Activated T-cell treated with anti-CD3 and anti-CD28 coated beads, Interleukin-2, amount 50 U/mL, for 72 hours (primary cell): Measurements from ENCODE around the gene SND1. TPM values are rescaled to one million over a fixed set of nuclear protein-coding genes. Genes with fewer than 3 reads are reported as not detected.
"Not testable (repeated sequence)": the region's sequence is repeated elsewhere in the genome, so short reads cannot be mapped to it uniquely, and the experiment has no call there.

Experiments used
- ATAC-seq, 2 donors: fragments of 150-1000 bp; cut with Tn5 transposase; replicated peaks in 1 of 2; 2 replicates each; pipeline ENCODE4 v1.10.0; 2021; ENCODE audit warnings: moderate library complexity in 2 of 2, mild to moderate bottlenecking in 1 of 2
- DNase-seq, 2 donors: peaks; one replicate each; pipeline ENCODE4 v3.0.0; 2021 to 2022; ENCODE audit warnings: mixed read lengths in 1 of 2
- H3K27ac Mint-ChIP-seq: one replicate; pipeline ENCODE4 v1.8.0; 2022; ENCODE audit warnings: mild to moderate bottlenecking, moderate library complexity, mixed read lengths
- H3K27me3 Mint-ChIP-seq: one replicate; pipeline ENCODE4 v1.8.0; 2022; ENCODE audit warnings: low read depth, mixed read lengths
- H3K36me3 Mint-ChIP-seq, 2 donors: one replicate each; pipeline ENCODE4 v1.8.0; 2022; ENCODE audit warnings: mixed read lengths in 2 of 2, mild to moderate bottlenecking in 1 of 2; ENCODE audit not compliant: insufficient read depth in 2 of 2
- H3K4me1 Mint-ChIP-seq: one replicate; pipeline ENCODE4 v1.8.0; 2022; ENCODE audit warnings: low read depth, mixed read lengths
- H3K4me3 Mint-ChIP-seq, 2 donors: one replicate each; pipeline ENCODE4 v1.8.0; 2022; ENCODE audit warnings: mild to moderate bottlenecking in 2 of 2, mixed read lengths in 2 of 2, moderate library complexity in 2 of 2
- H3K9me3 Mint-ChIP-seq, 2 donors: one replicate each; pipeline ENCODE4 v1.8.0; 2022; ENCODE audit warnings: mixed read lengths in 2 of 2
- total RNA-seq, 2 donors: library from RNA; stranded (reverse); gene quantifications; one replicate each; pipeline ENCODE4 v1.2.3, GENCODE V29; 2022

The SND1 gene
- total RNA-seq, 2 donors from 2014 or later, result 237 to 285 TPM

DNA sequence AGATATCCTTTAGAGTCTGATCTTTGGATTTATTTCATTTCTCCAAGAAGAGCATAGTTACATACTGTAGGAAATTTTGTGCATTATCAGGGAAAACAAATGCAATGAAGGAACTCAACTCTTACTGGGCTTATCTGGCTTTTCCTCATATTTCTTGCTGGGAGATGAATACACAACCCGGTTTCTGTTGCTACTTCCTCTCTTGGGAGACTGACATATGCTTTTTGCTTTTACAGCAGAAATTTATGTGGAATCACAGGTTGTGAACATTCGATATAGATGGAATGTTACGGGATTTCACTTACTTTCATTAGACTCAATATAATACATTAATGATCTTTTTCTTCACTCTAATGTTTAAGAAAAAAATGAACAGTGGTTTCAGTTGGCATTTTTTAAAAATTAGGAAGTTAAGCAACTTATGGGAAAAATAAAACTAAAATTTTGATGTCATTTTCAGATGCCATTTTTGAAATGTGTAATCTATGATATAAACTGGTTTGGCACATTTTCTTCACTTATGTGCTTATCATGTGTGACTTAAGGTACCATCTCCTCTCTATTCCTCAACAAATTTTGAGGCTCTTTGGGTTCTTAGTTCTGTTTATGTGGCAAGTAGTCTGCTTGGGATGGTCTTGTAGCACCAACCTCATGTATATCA, 7.1 kb downstream of the SND1 start:
- Mint-ChIP-seq H3K9me3 (no peaks in the 10 kb centered on the region), H3K27ac (no peak overlapping the region), H3K4me1 (peaks cover 58% of the 10 kb centered on the region), H3K36me3 (peaks cover 8 to 37% of the 10 kb centered on the region in 2 donors), H3K4me3 (no peak overlapping the region), H3K27me3 (no peaks in the 10 kb centered on the region)
- ATAC-seq (no peak), DNase-seq (no peak)

DNA sequence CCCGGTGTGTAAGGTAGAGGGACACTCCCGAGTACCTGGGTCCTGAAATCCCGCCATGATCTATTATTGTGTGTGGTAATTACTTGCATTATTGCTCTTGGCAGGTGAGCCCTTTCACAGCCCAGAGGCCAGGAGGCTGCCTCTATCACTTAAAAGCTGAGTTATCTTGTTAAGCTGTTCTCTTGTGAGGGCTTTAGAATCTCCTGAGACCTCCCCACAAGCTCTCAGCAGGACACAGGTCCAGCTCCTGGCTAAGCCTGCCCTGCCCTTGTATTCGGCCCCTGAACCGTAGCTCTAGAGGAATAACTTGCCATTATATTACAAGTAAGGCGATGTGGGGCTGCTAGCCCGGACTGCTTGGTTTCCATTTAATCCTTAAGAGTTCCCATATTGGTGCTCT, 13.9 kb downstream of the SND1 start:
- Mint-ChIP-seq H3K27me3 (no peaks in the 10 kb centered on the region), H3K36me3 (peaks cover 7 to 21% of the 10 kb centered on the region in 2 donors), H3K9me3 (no peaks in the 10 kb centered on the region), H3K4me3 (peak overlapping the region in 1 of 2 donors; percentile 82), H3K27ac (peak overlapping the region; percentile 98), H3K4me1 (peaks cover 59% of the 10 kb centered on the region)
- no peak for ATAC-seq
- no peak for DNase-seq

DNA sequence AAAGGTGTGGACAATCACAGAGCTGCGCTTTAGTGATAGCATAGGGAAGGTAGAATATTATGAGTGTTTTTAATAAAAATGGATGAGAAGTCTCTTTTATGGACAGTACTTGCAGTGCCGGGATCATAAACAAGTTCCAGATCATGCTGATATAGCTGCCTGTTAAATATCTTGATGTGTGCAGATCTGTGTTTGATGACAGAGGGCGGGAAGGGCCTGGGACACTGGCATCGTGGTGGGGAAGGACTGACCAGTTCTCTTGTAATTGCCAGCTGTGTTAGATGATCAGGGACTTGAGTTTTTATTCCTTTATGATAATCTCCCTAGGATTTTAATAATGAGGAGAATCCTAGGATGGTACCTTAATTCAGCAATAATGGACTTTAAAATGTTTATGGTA, 14.6 kb downstream of the SND1 start:
- no peaks in the 10 kb centered on the region for H3K9me3 Mint-ChIP-seq
- no peak for DNase-seq
- ATAC-seq, result no peak
- H3K36me3 Mint-ChIP-seq, result peaks cover 7 to 20% of the 10 kb centered on the region in 2 donors
- H3K4me1 Mint-ChIP-seq, result peaks cover 57% of the 10 kb centered on the region
- peak overlapping the region; percentile 24 to 82 for H3K4me3 Mint-ChIP-seq
- peak overlapping the region; percentile 98 for H3K27ac Mint-ChIP-seq
- H3K27me3 Mint-ChIP-seq, result no peaks in the 10 kb centered on the region

DNA sequence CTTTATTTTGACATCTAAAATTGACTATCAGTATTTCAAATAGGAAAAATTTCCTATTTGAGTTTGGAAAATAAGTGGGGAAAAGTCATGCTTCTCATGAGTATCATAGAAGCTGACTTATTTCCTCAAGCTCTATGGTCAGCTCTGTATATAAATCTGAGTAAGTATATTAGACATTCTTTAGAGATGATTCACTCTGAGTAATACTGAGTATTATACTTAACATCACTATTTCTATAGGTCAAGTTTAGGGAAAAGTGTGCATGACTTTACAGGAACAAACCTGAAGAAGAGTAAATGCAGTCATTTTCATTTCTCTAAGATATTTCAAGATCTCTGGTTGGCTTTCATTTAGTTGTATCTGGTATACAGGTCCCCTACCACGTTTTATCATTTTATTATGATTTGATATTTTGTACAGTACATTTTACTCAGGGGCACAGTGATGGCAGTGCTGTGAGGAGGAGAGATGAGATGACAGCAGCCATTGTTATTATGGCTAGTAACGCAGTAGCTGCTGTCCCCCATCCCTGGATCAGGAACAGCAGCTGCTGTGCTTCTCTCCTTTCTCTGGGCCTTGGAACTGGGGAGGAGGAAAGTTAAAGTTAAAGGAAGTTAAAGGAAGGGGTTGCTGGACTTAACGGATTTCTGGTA, 15.2 kb downstream of the SND1 start:
- Mint-ChIP-seq H3K36me3 (peaks cover 7 to 20% of the 10 kb centered on the region in 2 donors), H3K27ac (peak overlapping the region; percentile 98), H3K9me3 (no peaks in the 10 kb centered on the region), H3K27me3 (no peaks in the 10 kb centered on the region), H3K4me3 (peak overlapping the region; percentile 72 to 82), H3K4me1 (peaks cover 57% of the 10 kb centered on the region)
- DNase-seq (no peak), ATAC-seq (peak; percentile 68 to 84)

DNA sequence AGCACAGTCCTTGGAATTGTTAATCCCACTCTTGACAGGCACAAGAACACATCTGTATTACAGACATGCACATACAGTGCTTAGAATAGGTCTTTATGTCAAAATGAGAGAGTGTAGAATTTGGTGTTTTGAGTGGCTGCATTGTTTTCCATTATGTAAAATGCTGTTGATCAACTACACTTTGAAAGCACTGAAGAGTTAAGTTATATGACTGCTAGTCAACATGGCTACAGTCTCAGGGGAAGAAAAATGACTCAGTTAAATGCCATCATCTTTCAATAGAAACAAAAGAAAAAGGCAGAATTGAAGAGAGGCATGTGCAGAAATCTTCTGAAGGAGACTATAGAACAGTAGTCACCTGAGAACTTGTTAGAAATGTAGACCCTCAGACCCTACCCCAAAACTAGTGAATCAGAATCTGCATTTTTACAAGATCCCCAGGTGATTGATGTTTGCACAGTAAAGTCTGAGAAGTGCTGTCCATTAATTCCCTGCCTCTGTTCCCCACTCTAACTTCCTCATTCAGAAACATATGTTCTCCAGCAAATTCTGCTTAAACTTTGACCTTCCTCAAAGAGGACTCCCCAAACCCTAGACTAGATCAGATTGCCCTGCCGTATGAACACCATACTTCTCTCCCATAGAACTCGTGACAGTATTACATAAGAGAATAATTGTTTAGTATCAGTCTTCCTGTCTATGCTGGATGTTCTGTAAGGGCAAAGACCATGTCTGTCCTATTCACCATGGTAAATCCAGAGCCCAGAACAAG, 16.0 kb downstream of the SND1 start:
- Mint-ChIP-seq H3K4me3 (peak overlapping the region; percentile 72 to 82), H3K4me1 (peaks cover 57% of the 10 kb centered on the region), H3K27me3 (no peaks in the 10 kb centered on the region), H3K27ac (peak overlapping the region; percentile 98), H3K36me3 (peaks cover 10 to 21% of the 10 kb centered on the region in 2 donors), H3K9me3 (peaks cover 0 to 2% of the 10 kb centered on the region in 2 donors)
- ATAC-seq, result peak; percentile 73
- no peak for DNase-seq

DNA sequence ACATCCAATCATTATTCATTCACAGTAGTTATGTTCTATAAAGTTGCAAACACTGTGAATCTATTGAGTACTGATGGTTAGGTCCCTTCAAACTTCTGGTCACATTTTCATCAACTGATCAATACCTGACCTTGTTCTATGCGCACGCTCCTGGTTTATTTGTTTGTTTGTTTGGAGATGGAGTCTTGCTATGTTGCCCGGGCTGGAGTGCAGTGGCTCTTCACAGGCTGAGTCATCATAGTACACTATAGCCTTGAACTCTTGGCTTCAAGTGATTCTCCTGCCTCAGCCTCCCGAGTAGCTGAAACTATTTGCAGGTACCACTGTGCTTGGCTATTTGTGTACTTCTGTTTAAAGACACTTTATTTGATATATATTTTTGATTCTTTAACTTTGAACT, 19.3 kb downstream of the SND1 start:
- H3K9me3 Mint-ChIP-seq, result peaks cover 0 to 2% of the 10 kb centered on the region in 2 donors
- H3K4me3 Mint-ChIP-seq, result no peak overlapping the region
- DNase-seq (no peak), ATAC-seq (no peak)
- H3K36me3 Mint-ChIP-seq, result peaks cover 7 to 29% of the 10 kb centered on the region in 2 donors
- H3K27me3 Mint-ChIP-seq, result no peaks in the 10 kb centered on the region
- no peak overlapping the region for H3K27ac Mint-ChIP-seq
- peaks cover 37% of the 10 kb centered on the region for H3K4me1 Mint-ChIP-seq

DNA sequence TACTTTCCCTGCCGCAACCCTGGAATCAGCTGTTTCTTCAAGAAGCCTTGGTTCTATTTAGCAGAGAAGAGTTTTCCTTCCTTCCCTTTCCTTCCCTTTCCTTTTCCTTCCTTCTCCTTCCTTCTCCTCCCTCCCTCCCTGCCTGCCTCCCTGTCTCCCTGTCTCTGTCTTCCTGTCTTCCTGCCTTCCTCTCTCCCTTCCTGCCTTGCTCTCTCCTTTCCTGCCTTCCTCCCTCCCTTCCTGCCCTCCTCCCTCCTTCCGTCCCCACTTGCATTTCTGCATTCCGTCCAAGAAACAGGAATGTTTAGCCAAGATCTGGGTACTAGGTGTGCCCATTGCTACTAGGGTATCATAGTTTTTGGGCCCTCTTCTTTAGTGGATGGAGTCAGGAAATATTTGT, 21.9 kb downstream of the SND1 start:
- Mint-ChIP-seq H3K9me3 (peaks cover 0 to 2% of the 10 kb centered on the region in 2 donors), H3K27me3 (no peaks in the 10 kb centered on the region), H3K27ac (peak overlapping the region; percentile 61), H3K4me3 (no peak overlapping the region), H3K4me1 (peaks cover 23% of the 10 kb centered on the region), H3K36me3 (peaks cover 7 to 40% of the 10 kb centered on the region in 2 donors)
- DNase-seq (no peak), ATAC-seq (no peak)

DNA sequence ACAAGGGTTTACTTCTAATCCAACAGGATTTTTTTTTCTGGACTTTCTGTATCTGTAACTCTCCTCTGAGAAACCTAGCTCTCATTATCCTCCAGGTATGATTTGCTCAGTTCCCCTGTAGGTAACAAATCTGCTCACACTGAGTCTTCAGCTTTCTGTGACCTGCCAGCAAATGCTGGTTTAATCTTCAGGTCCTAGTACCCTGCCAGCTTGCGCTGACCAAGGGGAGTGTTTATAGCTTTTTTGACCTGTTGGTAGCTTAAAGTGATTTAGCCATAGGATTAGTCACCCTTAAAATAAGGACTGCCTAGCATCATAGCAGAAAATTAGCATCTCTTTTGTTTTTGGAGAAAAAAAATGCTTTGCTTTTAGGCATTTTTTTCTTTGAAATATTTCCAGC, 22.4 kb downstream of the SND1 start:
- H3K27me3 Mint-ChIP-seq, result no peaks in the 10 kb centered on the region
- ATAC-seq (no peak), DNase-seq (no peak)
- H3K4me3 Mint-ChIP-seq, result no peak overlapping the region
- H3K4me1 Mint-ChIP-seq, result peaks cover 22% of the 10 kb centered on the region
- H3K27ac Mint-ChIP-seq, result no peak overlapping the region
- H3K36me3 Mint-ChIP-seq, result peaks cover 5 to 40% of the 10 kb centered on the region in 2 donors
- H3K9me3 Mint-ChIP-seq, result peaks cover 0 to 2% of the 10 kb centered on the region in 2 donors

DNA sequence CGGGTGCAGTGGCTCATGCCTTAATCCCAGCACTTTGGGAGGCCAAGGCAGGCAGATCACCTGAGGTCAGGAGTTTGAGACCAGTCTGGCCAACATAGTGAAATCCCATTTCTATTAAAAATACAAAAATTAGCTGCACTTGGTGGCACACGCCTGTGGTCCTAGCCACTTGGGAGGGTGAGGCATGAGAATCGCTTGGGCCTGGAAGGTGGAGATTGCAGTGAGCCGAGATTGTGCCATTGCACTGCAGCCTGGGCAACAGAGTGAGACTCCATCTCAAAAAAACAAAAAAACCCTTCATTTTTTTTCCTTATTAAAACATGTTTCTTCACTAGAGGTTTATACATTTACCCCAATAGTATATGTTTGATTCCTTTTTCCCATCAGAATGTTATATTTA, 22.9 kb downstream of the SND1 start:
- H3K4me1 Mint-ChIP-seq, result peaks cover 24% of the 10 kb centered on the region
- not testable (repeated sequence) for H3K4me3 Mint-ChIP-seq, H3K9me3 Mint-ChIP-seq, H3K27me3 Mint-ChIP-seq, ATAC-seq, H3K27ac Mint-ChIP-seq, DNase-seq
- H3K36me3 Mint-ChIP-seq, result peaks cover 7 to 44% of the 10 kb centered on the region in 2 donors

DNA sequence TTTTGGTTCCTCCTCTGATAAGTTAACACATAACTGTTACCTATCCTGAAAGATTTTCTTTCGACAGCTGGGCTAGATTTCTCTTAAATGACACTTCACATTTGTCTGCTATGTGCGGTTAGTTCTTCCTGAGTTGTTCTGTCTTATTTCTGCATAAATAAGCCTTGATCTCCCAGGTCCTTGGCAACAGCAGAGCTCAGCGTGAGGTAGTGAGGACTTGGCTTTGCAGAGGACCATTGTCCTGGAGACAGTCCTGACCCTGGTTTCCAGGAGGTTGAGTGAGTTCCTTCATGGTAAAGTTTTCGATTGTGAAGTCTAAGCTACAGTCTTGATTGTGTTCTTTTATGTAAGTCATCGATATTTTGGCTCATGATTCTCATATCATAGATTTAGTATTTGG, 23.7 kb downstream of the SND1 start:
- no peak overlapping the region for H3K4me3 Mint-ChIP-seq
- DNase-seq (no peak), ATAC-seq (no peak)
- no peaks in the 10 kb centered on the region for H3K27me3 Mint-ChIP-seq
- no peak overlapping the region for H3K27ac Mint-ChIP-seq
- peaks cover 25% of the 10 kb centered on the region for H3K4me1 Mint-ChIP-seq
- peaks cover 4 to 9% of the 10 kb centered on the region in 2 donors for H3K9me3 Mint-ChIP-seq
- peaks cover 10 to 44% of the 10 kb centered on the region in 2 donors for H3K36me3 Mint-ChIP-seq

DNA sequence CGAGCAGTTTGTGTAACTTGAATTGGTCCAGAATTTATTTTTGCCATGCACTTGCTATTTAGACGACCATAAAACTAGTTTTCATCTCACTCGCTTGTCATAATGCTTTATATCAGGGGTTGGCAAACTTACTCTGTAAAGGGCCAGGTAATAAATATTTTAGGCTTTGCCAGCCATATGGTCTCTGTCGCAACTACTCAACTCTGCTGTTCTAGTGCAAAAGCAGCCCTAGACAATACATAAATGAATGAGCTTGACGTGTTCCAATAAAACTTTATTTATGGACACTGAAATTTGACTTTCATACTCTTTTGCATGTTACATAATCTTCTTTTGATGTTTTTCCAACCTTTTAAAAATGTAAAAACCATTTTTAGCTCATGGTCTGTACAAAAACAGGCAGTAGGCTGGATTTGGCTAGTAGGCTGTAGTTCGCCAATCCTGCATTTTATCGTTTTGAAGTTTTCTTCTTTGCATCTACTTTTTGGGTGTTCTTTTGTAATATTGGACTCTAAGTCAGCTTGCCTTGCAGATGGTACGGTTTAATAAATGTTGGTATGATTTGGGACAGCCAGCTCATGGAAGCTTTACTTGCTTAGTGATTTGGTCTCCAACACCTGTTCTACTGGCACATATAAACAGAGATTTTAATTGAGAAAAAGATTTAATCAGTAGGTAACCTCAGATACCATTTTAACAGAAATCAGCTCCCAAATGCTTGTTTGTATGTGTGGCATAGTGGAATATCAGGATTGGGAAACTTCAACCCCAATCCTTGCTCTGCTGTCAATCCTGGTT, 25.6 kb downstream of the SND1 start:
- no peak for DNase-seq
- no peak for ATAC-seq
- peaks cover 13 to 42% of the 10 kb centered on the region in 2 donors for H3K36me3 Mint-ChIP-seq
- peaks cover 4 to 8% of the 10 kb centered on the region in 2 donors for H3K9me3 Mint-ChIP-seq
- H3K4me3 Mint-ChIP-seq, result no peak overlapping the region
- H3K27ac Mint-ChIP-seq, result peak overlapping the region; percentile 76
- H3K4me1 Mint-ChIP-seq, result peaks cover 36% of the 10 kb centered on the region
- no peaks in the 10 kb centered on the region for H3K27me3 Mint-ChIP-seq

DNA sequence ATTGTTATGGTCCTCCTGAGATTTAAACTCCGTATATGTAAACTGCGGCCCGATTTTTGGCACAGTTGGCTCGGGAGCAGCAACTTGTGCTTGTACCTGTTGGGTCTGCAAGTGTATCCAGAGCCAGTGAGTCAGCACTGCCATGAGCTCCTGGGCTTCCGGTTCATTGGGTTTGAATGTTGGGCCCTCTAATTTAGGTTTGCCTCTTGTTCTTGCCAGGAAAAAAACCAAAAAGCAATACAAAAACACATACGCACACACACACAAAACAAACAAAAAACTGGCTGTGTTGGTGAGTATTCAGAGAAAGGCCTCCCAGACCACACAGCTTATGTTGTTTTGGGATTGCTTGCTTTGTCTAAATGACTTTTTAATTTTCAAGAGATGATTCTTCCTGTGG, 26.3 kb downstream of the SND1 start:
- no peak overlapping the region for H3K4me3 Mint-ChIP-seq
- peaks cover 12 to 41% of the 10 kb centered on the region in 2 donors for H3K36me3 Mint-ChIP-seq
- no peaks in the 10 kb centered on the region for H3K27me3 Mint-ChIP-seq
- DNase-seq (no peak), ATAC-seq (peak in 1 of 2 donors; percentile 23)
- peaks cover 4 to 7% of the 10 kb centered on the region in 2 donors for H3K9me3 Mint-ChIP-seq
- H3K27ac Mint-ChIP-seq, result peak overlapping the region; percentile 76
- peaks cover 43% of the 10 kb centered on the region for H3K4me1 Mint-ChIP-seq
